HepG2 (cell line): ENCODE results near the gene ADAM22. TPM values are rescaled to one million over a fixed set of nuclear protein-coding genes. Genes with fewer than 3 reads are reported as not detected.

Experiments
- ATM ChIP-seq: fragments of 450-650 bp; IDR thresholded peaks from 2 replicates; pipeline ENCODE4 v1.7.1; 2017; ENCODE audit warnings: mild to moderate bottlenecking, borderline replicate concordance
- GATAD2A ChIP-seq: IDR thresholded peaks from 2 replicates; pipeline ENCODE4 v1.6.1; 2016
- GPN1 ChIP-seq: sonication (generic); formaldehyde crosslinking; IDR thresholded peaks from 2 replicates; pipeline ENCODE4 v1.5.1; 2020; ENCODE audit warnings: missing genetic modification reagents, borderline replicate concordance
- HHEX ChIP-seq: IDR thresholded peaks from 2 replicates; pipeline ENCODE4 v1.6.1; 2016; ENCODE audit warnings: control low read depth
- KLF16 ChIP-seq, 2 experiments: sonication (generic) in 1 of 2; formaldehyde crosslinking in 1 of 2; IDR thresholded peaks; 2 replicates each; pipeline versions ENCODE4 v1.6.1 to v1.8.0; 2016 to 2023; ENCODE audit warnings: missing genetic modification reagents in 2 of 2, missing compliant biosample characterization in 1 of 2
- NCOR1 ChIP-seq: fragments of 200-600 bp; sonication (generic); IDR thresholded peaks from 2 replicates; pipeline ENCODE4 v1.7.0; 2017; ENCODE audit warnings: antibody characterized with exemption, low read length, borderline replicate concordance
- NFKBIZ ChIP-seq: IDR thresholded peaks from 2 replicates; pipeline ENCODE4 v1.6.1; 2018; ENCODE audit warnings: missing genetic modification reagents, missing compliant biosample characterization
- PCBP1 ChIP-seq: fragments of 200-400 bp; formaldehyde crosslinking; IDR thresholded peaks from 2 replicates; pipeline ENCODE4 v1.6.1; 2017; ENCODE audit warnings: mild to moderate bottlenecking, low read depth, low read length, borderline replicate concordance
- PITX1 ChIP-seq: sonication (generic); formaldehyde crosslinking; IDR thresholded peaks from 2 replicates; pipeline ENCODE4 v1.5.1; 2020; ENCODE audit warnings: mild to moderate bottlenecking, missing genetic modification reagents
- RFX3 ChIP-seq: IDR thresholded peaks from 2 replicates; pipeline ENCODE4 v1.6.1; 2016; ENCODE audit warnings: missing biosample characterization, missing genetic modification reagents
- SALL2 ChIP-seq: sonication (generic); formaldehyde crosslinking; IDR thresholded peaks from 2 replicates; pipeline ENCODE4 v1.8.1; 2023; ENCODE audit warnings: mild to moderate bottlenecking, missing genetic modification reagents, inconsistent platforms
- SPEN ChIP-seq: sonication (generic); formaldehyde crosslinking; IDR thresholded peaks from 2 replicates; pipeline ENCODE4 v1.5.1; 2020; ENCODE audit warnings: low read depth, mild to moderate bottlenecking, missing genetic modification reagents
- THAP11 ChIP-seq: IDR thresholded peaks from 2 replicates; pipeline ENCODE4 v1.6.1; 2016; ENCODE audit warnings: missing biosample characterization, missing genetic modification reagents
- XBP1 ChIP-seq: sonication (generic); formaldehyde crosslinking; IDR thresholded peaks from 2 replicates; pipeline ENCODE4 v1.5.0; 2020; ENCODE audit warnings: missing genetic modification reagents
- YY1 ChIP-seq: IDR thresholded peaks from 2 replicates; pipeline ENCODE4 v1.6.1; 2011; ENCODE audit warnings: low read length, low read depth, moderate library complexity, mild to moderate bottlenecking; ENCODE audit not compliant: insufficient read depth, insufficient replicate concordance
- ZNF256 ChIP-seq: sonication (generic); formaldehyde crosslinking; conservative IDR thresholded peaks from 2 replicates; pipeline ENCODE4 v1.4.0; 2020; ENCODE audit warnings: missing genetic modification reagents
- ZNF326 ChIP-seq: sonication (generic); formaldehyde crosslinking; IDR thresholded peaks from 2 replicates; pipeline ENCODE4 v1.4.0; 2020; ENCODE audit warnings: missing genetic modification reagents, borderline replicate concordance
- ZNF558 ChIP-seq: sonication (generic); formaldehyde crosslinking; IDR thresholded peaks from 2 replicates; pipeline ENCODE4 v1.9.0; 2022; ENCODE audit warnings: mild to moderate bottlenecking, missing genetic modification reagents, borderline replicate concordance
- ZNF589 ChIP-seq: sonication (generic); formaldehyde crosslinking; conservative IDR thresholded peaks from 2 replicates; pipeline ENCODE4 v1.8.0; 2022; ENCODE audit warnings: mild to moderate bottlenecking, moderate library complexity, missing genetic modification reagents
- ZNF605 ChIP-seq: sonication (generic); formaldehyde crosslinking; IDR thresholded peaks from 2 replicates; pipeline ENCODE4 v1.8.0; 2022; ENCODE audit warnings: mild to moderate bottlenecking, missing genetic modification reagents
- ZNF616 ChIP-seq: sonication (generic); formaldehyde crosslinking; IDR thresholded peaks from 2 replicates; pipeline ENCODE4 v1.5.0; 2020; ENCODE audit warnings: low read depth, mild to moderate bottlenecking, missing genetic modification reagents
- ZNF816 ChIP-seq: sonication (generic); formaldehyde crosslinking; IDR thresholded peaks from 2 replicates; pipeline ENCODE4 v1.8.0; 2022; ENCODE audit warnings: missing genetic modification reagents, mild to moderate bottlenecking, borderline replicate concordance
- polyA plus RNA-seq, 8 experiments: library from polyadenylated mRNA; depleted of rRNA in 3 of 8; stranded (reverse) in 7 of 8; unstranded in 1 of 8; fragments of >200 nt; fragmentation: Illumina TruSeq in 4 of 8; extraction: Trizol in 4 of 8; gene quantifications; 2 replicates each; pipeline versions ENCODE4 v1.2.1 to v1.2.3, GENCODE V29; 2011 to 2016; ENCODE audit warnings: low read depth in 4 of 8, missing spikeins in 1 of 8, mixed read lengths in 1 of 8; ENCODE audit not compliant: insufficient read depth in 1 of 8
- total RNA-seq, 5 experiments: library from RNA; depleted of rRNA; stranded (reverse); fragments of >200 nt; fragmentation: Illumina TruSeq; extraction: Trizol; gene quantifications; 2 replicates each; pipeline ENCODE4 v1.2.3, GENCODE V29; 2016; ENCODE audit warnings: low read depth in 1 of 5
- TF ChIP-seq, protein P1 (sequence below): sonication (generic); formaldehyde crosslinking; IDR thresholded peaks from 2 replicates; pipeline ENCODE4 v1.4.0; 2020; ENCODE audit warnings: missing genetic modification reagents, borderline replicate concordance
- TF ChIP-seq, protein P2 (sequence below): sonication (generic); formaldehyde crosslinking; conservative IDR thresholded peaks from 2 replicates; pipeline ENCODE4 v1.5.0; 2020; ENCODE audit warnings: missing genetic modification reagents
- TF ChIP-seq, protein P3 (sequence below): sonication (generic); formaldehyde crosslinking; IDR thresholded peaks from 2 replicates; pipeline ENCODE4 v1.5.0; 2020; ENCODE audit warnings: mild to moderate bottlenecking, missing genetic modification reagents

Gene ADAM22
- total and polyA plus RNA-seq, 2 of the 13 experiments (the other 11 are each of a cell fraction or from before 2014, with no cell fraction given): 1.9 to 6.7 TPM

DNA sequence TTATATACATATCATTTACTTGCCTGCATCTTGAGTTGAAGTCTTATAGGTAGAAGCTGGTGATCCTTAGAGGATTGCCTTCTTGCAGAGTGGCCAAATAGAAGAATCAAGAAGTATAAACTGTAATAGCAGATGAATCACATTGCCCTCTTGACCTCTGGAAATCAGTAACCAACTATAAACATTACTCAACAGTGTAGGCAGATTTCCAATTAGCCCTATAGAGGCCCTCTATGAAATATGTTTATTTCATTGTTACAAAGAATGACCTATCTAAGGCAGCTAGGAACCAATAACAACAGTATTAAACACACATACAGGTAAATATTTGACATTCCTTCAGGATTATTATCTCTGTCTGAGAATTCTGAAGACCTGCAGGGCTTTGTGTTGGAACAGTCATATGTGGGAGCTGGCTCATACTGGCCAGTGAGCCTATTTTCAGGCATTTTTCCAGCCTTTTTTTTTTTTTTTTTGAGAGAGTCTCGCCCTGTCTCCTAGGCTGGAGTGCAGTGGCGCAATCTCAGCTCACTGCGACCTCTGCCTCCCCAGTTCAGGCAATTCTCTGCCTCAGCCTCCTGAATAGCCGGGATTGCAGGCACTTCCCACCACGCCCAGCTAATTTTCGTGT lies 292.9 kb downstream of the ADAM22 start (continued):
- TF ChIP-seq SALL2 (no peak), GATAD2A (CRISPR knock-in tag) (peak; percentile 76), YY1 (no peak), NCOR1 (peak; percentile 79; the same call in 1 of the 2 replicates), PCBP1 (no peak), ZNF326 (no peak), ZNF605 (CRISPR knock-in tag) (no peak), HHEX (peak; percentile 94), ZNF589 (CRISPR knock-in tag) (no peak), THAP11 (CRISPR knock-in tag) (peak; percentile 17; the same call in 1 of the 2 replicates), ATM (no peak), GPN1 (CRISPR knock-in tag) (no peak), RFX3 (CRISPR knock-in tag) (no peak), ZNF256 (CRISPR knock-in tag) (no peak), ZNF816 (no peak), SPEN (no peak), KLF16 (CRISPR knock-in tag; IDR thresholded peaks at IDR 0.05) (peak in 1 of 2 experiments; percentile 31; a peak in 1 of 4 replicates), NFKBIZ (CRISPR knock-in tag) (no peak), ZNF616 (CRISPR knock-in tag) (no peak), XBP1 (CRISPR knock-in tag) (no peak), PITX1 (CRISPR knock-in tag) (0 out of 2 replicates have a peak, but pooled peaks have one; percentile 15), ZNF558 (CRISPR knock-in tag) (no peak)
- TF ChIP-seq, protein P1, sequence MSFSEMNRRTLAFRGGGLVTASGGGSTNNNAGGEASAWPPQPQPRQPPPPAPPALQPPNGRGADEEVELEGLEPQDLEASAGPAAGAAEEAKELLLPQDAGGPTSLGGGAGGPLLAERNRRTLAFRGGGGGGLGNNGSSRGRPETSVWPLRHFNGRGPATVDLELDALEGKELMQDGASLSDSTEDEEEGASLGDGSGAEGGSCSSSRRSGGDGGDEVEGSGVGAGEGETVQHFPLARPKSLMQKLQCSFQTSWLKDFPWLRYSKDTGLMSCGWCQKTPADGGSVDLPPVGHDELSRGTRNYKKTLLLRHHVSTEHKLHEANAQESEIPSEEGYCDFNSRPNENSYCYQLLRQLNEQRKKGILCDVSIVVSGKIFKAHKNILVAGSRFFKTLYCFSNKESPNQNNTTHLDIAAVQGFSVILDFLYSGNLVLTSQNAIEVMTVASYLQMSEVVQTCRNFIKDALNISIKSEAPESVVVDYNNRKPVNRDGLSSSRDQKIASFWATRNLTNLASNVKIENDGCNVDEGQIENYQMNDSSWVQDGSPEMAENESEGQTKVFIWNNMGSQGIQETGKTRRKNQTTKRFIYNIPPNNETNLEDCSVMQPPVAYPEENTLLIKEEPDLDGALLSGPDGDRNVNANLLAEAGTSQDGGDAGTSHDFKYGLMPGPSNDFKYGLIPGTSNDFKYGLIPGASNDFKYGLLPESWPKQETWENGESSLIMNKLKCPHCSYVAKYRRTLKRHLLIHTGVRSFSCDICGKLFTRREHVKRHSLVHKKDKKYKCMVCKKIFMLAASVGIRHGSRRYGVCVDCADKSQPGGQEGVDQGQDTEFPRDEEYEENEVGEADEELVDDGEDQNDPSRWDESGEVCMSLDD (CRISPR knock-in tag): 0 out of 2 replicates have a peak, but pooled peaks have one; percentile 33
- TF ChIP-seq, protein P2, sequence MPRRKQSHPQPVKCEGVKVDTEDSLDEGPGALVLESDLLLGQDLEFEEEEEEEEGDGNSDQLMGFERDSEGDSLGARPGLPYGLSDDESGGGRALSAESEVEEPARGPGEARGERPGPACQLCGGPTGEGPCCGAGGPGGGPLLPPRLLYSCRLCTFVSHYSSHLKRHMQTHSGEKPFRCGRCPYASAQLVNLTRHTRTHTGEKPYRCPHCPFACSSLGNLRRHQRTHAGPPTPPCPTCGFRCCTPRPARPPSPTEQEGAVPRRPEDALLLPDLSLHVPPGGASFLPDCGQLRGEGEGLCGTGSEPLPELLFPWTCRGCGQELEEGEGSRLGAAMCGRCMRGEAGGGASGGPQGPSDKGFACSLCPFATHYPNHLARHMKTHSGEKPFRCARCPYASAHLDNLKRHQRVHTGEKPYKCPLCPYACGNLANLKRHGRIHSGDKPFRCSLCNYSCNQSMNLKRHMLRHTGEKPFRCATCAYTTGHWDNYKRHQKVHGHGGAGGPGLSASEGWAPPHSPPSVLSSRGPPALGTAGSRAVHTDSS (CRISPR knock-in tag): no peak
- TF ChIP-seq, protein P3, sequence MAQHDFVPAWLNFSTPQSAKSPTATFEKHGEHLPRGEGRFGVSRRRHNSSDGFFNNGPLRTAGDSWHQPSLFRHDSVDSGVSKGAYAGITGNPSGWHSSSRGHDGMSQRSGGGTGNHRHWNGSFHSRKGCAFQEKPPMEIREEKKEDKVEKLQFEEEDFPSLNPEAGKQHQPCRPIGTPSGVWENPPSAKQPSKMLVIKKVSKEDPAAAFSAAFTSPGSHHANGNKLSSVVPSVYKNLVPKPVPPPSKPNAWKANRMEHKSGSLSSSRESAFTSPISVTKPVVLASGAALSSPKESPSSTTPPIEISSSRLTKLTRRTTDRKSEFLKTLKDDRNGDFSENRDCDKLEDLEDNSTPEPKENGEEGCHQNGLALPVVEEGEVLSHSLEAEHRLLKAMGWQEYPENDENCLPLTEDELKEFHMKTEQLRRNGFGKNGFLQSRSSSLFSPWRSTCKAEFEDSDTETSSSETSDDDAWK (CRISPR knock-in tag): no peak
